ENCODE results near the gene SP6. TPM values are rescaled to one million over a fixed set of nuclear protein-coding genes. Genes with fewer than 3 reads are reported as not detected.

Gene SP6
- total RNA-seq, 2 donors from 2014 or later: 0.16 to 0.23 TPM

GRCh38 chr17:47869114-47869513 is 18.2 kb upstream of the SP6 start:
- no peaks in the 10 kb centered on the region for H3K36me3 Mint-ChIP-seq
- H3K27ac Mint-ChIP-seq: no peak overlapping the region
- no peak for ATAC-seq

GRCh38 chr17:47867813-47868533 is 17.0 kb upstream of the SP6 start:
- Mint-ChIP-seq H3K36me3 (no peaks in the 10 kb centered on the region), H3K9me3 (peaks cover 0 to 4% of the 10 kb centered on the region in 2 donors), H3K27ac (no peak overlapping the region)
- DNase-seq (ENCODE audit: low spot score in 2 of 2): no peak
- no peak for ATAC-seq

More at GRCh38 chr17:47869114-47869513, 18.2 kb upstream of the SP6 start:
- no peak for DNase-seq (ENCODE audit: low spot score in 2 of 2)
- no peaks in the 10 kb centered on the region for H3K9me3 Mint-ChIP-seq

GRCh38 chr17:47866941-47867340 is 16.0 kb upstream of the SP6 start:
- ATAC-seq: no peak
- no peak overlapping the region for H3K27ac Mint-ChIP-seq
- no peaks in the 10 kb centered on the region for H3K36me3 Mint-ChIP-seq
- no peak for DNase-seq (ENCODE audit: low spot score in 2 of 2)
- H3K9me3 Mint-ChIP-seq: peaks cover 0 to 4% of the 10 kb centered on the region in 2 donors

GRCh38 chr17:47864791-47865216 is 13.8 kb upstream of the SP6 start:
- Mint-ChIP-seq H3K9me3 (peaks cover 0 to 4% of the 10 kb centered on the region in 2 donors), H3K27ac (peak overlapping the region in 1 of 2 donors; percentile 32), H3K36me3 (no peaks in the 10 kb centered on the region)
- DNase-seq (ENCODE audit: low spot score in 2 of 2) (peak in 1 of 2 donors; percentile 34), ATAC-seq (peak; percentile 71 to 88)

GRCh38 chr17:47862621-47863440 is 11.9 kb upstream of the SP6 start:
- no peak overlapping the region for H3K27ac Mint-ChIP-seq

GRCh38 chr17:47860386-47860785 is 9.4 kb upstream of the SP6 start:
- peaks cover 0 to 4% of the 10 kb centered on the region in 2 donors for H3K9me3 Mint-ChIP-seq
- H3K27ac Mint-ChIP-seq: no peak overlapping the region
- no peaks in the 10 kb centered on the region for H3K36me3 Mint-ChIP-seq
- DNase-seq (ENCODE audit: low spot score in 2 of 2) (no peak), ATAC-seq (no peak)

More at GRCh38 chr17:47862621-47863440, 11.9 kb upstream of the SP6 start:
- peaks cover 0 to 4% of the 10 kb centered on the region in 2 donors for H3K9me3 Mint-ChIP-seq
- DNase-seq (ENCODE audit: low spot score in 2 of 2) (no peak), ATAC-seq (peak in 1 of 2 donors; percentile 14)
- no peaks in the 10 kb centered on the region for H3K36me3 Mint-ChIP-seq

- no peaks in the 10 kb centered on the region for H3K9me3 Mint-ChIP-seq
- DNase-seq (ENCODE audit: low spot score in 2 of 2) (no peak), ATAC-seq (no peak)
- H3K36me3 Mint-ChIP-seq: no peaks in the 10 kb centered on the region
- H3K27ac Mint-ChIP-seq: no peak overlapping the region
Measured at GRCh38 chr17:47857551-47858455, 6.8 kb upstream of the SP6 start.

GRCh38 chr17:47856830-47857229 is 5.9 kb upstream of the SP6 start:
- no peak for DNase-seq (ENCODE audit: low spot score in 2 of 2)
- Mint-ChIP-seq H3K27ac (no peak overlapping the region), H3K36me3 (peaks cover 0 to 5% of the 10 kb centered on the region in 2 donors), H3K9me3 (no peaks in the 10 kb centered on the region)
- no peak for ATAC-seq

- H3K36me3 Mint-ChIP-seq: peaks cover 0 to 5% of the 10 kb centered on the region in 2 donors
- no peaks in the 10 kb centered on the region for H3K9me3 Mint-ChIP-seq
- DNase-seq (ENCODE audit: low spot score in 2 of 2) (no peak), ATAC-seq (no peak)
- H3K27ac Mint-ChIP-seq: no peak overlapping the region
Measured at GRCh38 chr17:47855737-47856136, 4.8 kb upstream of the SP6 start.

GRCh38 chr17:47853616-47854015 is 2.7 kb upstream of the SP6 start:
- ATAC-seq: no peak
- no peak overlapping the region for H3K27ac Mint-ChIP-seq

GRCh38 chr17:47852113-47852949 is 1.4 kb upstream of the SP6 start:
- H3K9me3 Mint-ChIP-seq: no peaks in the 10 kb centered on the region
- H3K27ac Mint-ChIP-seq: no peak overlapping the region
- H3K36me3 Mint-ChIP-seq: peaks cover 0 to 5% of the 10 kb centered on the region in 2 donors
- ATAC-seq (no peak), DNase-seq (ENCODE audit: low spot score in 2 of 2) (no peak)

More at GRCh38 chr17:47853616-47854015, 2.7 kb upstream of the SP6 start:
- H3K36me3 Mint-ChIP-seq: peaks cover 0 to 5% of the 10 kb centered on the region in 2 donors
- H3K9me3 Mint-ChIP-seq: no peaks in the 10 kb centered on the region
- no peak for DNase-seq (ENCODE audit: low spot score in 2 of 2)

- H3K27ac Mint-ChIP-seq: no peak overlapping the region
- DNase-seq (ENCODE audit: low spot score in 2 of 2) (no peak), ATAC-seq (no peak)
- H3K9me3 Mint-ChIP-seq: no peaks in the 10 kb centered on the region
- H3K36me3 Mint-ChIP-seq: peaks cover 0 to 5% of the 10 kb centered on the region in 2 donors
Measured at GRCh38 chr17:47851764-47852112, 775 bp upstream of the SP6 start.

- no peaks in the 10 kb centered on the region for H3K9me3 Mint-ChIP-seq
- peaks cover 0 to 5% of the 10 kb centered on the region in 2 donors for H3K36me3 Mint-ChIP-seq
- H3K27ac Mint-ChIP-seq: no peak overlapping the region
- ATAC-seq: no peak
- no peak for DNase-seq (ENCODE audit: low spot score in 2 of 2)
Measured at GRCh38 chr17:47850373-47850691, 631 bp downstream of the SP6 start.

- DNase-seq (ENCODE audit: low spot score in 2 of 2) (no peak), ATAC-seq (no peak)
- Mint-ChIP-seq H3K36me3 (peaks cover 0 to 5% of the 10 kb centered on the region in 2 donors), H3K27ac (no peak overlapping the region), H3K9me3 (no peaks in the 10 kb centered on the region)
Measured at GRCh38 chr17:47848198-47848513, 2.8 kb downstream of the SP6 start.

- DNase-seq (ENCODE audit: low spot score in 2 of 2) (peak in 1 of 2 donors; percentile 35), ATAC-seq (peak in 1 of 2 donors; percentile 58)
- Mint-ChIP-seq H3K27ac (no peak overlapping the region), H3K36me3 (peaks cover 0 to 4% of the 10 kb centered on the region in 2 donors), H3K9me3 (no peaks in the 10 kb centered on the region)
Measured at GRCh38 chr17:47847341-47848197, 3.4 kb downstream of the SP6 start.
